Activated CD8-positive, alpha-beta memory T cell treated with anti-CD3 and anti-CD28 coated beads for 24 hours (primary cell): ENCODE data around the gene ACSBG1.

Experiments used
- DNase-seq: peaks from one replicate; pipeline ENCODE4 v3.0.0-alpha.2; 2020

ACSBG1 gene

DNA sequence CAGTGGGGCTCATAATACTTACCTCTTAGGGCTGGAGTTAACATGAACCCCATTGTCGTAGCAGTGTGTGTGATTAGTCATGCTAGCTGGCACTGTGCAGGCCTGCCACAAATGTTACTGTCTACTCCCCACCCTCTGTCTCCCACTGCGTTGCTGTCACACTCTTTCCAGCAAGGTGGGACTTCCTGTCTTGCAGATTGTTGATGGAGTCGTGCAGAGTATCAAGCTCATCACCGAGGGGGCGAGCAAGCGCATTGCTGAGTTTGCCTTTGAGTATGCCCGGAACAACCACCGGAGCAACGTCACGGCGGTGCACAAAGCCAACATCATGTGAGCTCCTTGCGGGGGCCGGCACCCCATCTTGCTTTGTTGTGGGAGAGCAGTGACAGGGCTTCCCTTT lies 72.3 kb downstream of the ACSBG1 start:
- peak; percentile 62 for DNase-seq

DNA sequence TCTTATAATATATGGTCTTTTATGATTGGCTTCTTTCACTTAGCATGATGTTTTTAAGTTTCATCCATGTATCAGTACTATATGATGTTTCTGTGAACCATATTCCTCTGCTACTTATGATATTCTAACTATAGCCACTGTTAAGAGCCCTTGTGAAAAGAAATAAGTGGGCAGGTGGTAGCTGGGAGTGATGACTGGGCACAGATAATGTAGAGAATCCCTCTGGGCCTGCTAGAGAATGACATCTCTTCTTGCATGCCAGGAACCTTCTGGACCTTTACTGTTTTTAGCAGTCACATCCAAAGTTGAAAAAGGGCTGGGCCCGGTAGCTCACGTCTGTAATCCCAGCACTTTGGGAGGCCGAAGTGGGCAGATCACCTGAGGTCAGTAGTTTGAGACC lies 75.0 kb downstream of the ACSBG1 start:
- peak; percentile 9 for DNase-seq

DNA sequence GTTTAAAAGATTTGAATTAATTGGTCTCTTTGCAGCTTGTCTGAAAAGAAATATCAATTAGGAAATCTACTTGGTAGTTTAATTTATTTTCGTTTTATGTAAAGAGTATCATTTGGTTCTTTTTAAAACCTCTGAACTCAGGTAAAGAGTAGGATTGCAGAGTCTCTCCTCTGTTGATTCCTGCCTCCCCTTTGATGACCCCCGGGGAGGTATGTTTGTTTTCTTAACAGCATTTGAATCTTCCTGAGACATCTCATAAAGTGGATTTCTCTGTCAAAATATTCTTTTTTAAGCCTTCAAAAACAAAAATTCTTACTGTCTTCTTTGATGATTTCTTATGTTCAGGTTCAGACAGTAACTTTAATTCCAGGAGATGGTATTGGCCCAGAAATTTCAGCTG lies 77.2 kb downstream of the ACSBG1 start:
- DNase-seq, result no peak

DNA sequence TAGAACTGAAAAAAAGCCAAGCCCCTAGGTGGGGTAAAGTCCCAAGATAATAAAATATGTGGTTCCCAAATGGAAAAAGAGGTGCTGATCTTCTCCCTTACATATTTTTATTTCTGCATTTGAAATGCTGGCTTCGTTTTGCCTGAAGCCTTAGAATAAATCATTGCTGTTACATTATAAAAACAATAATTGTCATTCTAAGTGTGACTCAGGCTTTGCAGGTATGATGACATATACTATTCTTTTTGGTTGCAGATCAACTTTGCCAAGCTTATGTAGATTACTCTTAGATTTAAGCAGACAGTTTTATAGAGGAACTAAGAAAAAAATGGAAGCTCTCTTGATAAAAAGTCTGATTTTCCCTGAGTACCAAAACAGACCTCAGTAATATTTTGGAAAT lies 77.7 kb downstream of the ACSBG1 start:
- no peak for DNase-seq

DNA sequence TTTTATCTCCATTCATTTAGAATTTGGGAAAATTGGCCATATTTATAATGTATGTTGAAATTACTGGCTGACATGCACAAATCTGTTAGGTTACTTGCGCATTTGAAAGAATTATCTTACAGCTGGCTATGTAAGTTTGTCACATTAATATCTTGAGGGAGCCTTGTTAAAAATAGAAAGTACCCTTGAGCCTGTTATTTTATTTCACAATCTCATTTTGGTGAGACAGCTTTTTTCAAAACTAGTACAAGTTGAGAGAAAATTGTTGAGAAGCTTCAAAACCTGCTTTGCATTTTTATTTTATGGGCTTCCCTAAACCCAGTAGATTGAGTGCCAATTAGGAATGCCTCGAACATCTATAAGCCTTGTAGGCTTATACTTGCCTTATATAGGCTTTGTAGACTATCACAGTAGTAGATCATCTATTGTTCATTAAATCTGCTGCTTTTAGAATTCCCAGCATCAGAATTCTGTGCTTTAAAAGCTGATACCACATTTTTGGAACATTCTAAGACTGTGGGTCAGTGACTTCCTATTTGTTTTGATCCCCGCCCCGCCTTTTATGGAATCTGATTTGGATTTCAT lies 78.9 kb downstream of the ACSBG1 start:
- no peak for DNase-seq

DNA sequence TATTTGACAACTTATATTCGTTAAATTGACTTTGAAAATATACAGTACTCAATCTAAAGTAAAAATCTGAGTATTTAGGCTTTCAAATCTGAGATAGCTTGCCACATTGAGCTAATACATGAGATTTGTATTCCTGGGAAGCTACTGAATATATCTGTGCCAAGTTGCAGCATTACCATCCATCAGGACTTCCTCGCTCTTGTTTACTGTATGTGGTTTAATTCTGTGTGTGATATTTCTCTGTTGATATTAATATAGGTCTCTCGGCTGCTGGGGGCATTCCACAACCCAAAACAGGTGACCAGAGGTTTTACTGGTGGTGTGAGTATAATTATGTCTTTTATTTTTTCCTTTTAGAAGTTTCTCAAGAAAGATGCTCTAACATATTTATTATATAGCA lies 79.4 kb downstream of the ACSBG1 start:
- DNase-seq, result no peak

DNA sequence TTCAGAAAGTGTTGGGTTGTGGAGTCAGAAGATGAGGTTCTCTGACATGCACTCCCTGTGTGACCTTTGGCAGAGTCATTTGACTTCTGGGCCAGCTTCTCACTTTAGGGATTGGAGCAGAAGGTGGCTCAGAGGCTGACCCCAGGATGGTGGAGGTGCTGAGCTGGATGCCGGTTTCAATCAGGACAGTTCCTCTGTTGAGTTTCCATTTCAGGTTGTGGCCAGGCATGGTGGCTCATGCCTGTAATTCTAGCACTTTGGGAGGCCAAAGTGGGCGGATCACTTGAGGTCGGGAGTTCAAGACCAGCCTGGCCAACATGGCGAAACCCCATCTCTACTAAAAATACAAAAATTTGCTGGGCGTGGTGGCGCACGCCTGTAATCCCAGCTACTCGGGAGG lies 83.3 kb downstream of the ACSBG1 start:
- peak; percentile 33 for DNase-seq

DNA sequence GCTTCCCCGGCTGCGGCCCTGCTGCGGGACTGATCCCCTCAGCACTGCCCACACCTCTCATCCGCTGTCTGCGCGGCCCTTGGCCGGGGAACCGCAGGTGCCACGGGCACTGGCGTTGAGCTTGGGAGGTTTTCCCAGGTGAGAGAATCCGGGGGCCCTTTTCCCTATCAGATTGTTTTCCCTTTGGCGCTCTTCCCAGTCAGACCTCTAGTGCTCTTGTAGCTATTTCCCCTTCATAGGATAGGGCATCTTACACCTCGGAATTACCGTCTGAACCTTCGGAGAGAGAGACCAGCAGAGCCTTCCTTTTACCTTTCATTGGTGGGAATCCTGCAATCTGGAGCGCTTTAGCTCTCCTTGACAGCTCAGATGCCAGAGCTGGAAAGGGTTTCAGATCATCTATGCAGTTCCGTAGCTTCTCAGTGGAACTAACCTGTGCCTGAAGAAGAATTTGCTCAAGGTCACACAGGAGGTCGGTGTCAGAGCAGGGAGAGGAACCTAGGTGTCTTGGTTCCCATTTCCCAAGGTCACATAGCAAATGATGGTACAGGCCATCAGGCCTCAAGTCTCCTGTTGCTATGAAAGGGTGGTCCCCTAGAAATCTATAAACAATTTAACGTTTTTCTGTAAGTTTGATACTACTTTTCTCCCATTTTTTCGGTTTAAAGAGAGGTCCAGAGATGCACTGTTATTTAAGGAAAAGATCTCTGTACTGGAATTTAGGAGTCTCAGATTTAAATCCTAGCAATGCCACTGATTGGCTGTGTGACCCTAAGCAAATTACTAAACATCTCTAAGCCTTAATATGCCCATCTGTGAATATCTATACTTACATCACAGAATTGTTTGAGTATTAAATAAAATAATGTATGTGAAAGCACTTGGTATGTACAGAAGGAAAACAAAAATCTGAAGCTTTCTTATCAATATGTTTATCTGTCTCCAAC lies 84.3 kb downstream of the ACSBG1 start:
- peak; percentile 59 for DNase-seq

DNA sequence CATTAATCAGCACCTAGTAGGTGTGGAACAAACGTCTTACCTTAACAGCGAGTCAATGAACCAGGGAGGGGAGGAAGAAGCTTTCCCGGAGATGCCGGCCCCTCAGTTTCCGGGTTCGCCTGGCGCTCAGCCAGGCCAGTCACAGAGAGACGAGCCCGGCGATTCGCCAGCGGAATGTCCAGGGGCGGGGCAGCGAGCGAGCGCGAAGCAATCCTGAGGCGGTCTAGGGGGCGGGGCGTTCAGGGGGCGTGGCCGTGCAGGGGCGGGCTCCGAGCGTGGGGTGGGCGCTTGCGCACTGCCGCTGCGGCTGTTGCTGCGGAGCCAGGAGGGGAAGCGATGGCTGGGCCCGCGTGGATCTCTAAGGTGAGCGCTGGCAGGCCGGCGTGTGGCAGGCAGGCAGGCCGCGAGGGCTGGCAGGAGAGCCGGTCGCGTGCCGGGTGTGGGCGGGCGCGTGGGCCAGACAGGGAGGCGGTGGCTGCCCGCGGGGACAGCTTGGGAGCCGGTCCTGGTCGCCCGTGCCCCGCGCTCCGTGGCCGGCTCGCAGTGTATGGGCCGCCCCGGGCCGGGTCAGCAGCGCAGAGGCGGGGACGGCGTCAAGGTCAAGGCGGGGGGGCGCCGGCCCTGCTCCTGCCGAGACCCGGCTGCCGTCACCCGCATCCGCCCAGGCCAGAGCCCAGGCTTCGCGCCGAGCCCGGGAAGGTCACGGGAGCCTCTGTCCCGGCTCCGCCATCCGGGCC lies 85.1 kb downstream of the ACSBG1 start, which contains the start of gene IDH3A:
Gene IDH3A, plus strand, starts transcription at position 295 of the 737 bp plus-strand sequence. Its CDS starts 42 bp downstream, at position 337.
- peak; percentile 100 for DNase-seq

DNA sequence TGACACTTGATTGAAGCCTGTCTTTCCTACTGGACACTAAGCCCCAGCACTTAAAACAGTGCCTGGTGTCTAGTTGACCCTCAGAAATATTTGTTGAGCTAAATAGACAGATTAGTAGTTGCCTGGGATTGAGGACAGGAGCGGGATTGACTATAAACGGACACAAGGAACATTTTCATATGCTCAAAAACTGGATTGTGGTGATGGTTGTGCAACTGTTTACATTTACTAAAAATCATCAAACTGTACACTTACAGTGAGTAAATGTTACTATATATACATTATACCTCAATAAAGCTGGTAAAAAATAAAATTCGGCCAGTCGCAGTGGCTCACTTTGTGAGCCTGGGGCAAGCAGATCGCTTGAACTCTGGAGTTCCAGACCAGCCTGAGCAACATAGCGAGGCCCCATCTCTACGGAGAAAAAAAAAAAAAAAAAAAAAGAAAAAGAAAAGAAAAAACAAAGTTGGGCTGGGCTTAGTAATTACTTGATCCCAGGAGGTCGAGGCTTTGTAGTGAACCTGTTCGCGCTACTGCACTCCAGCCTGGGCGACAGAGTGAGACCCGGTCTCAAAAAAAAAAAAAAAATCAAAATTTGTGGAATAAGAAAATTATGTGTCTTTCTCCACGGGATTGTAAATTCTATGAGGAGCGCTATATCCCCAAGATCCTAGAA lies 85.8 kb downstream of the ACSBG1 start:
- no peak for DNase-seq

DNA sequence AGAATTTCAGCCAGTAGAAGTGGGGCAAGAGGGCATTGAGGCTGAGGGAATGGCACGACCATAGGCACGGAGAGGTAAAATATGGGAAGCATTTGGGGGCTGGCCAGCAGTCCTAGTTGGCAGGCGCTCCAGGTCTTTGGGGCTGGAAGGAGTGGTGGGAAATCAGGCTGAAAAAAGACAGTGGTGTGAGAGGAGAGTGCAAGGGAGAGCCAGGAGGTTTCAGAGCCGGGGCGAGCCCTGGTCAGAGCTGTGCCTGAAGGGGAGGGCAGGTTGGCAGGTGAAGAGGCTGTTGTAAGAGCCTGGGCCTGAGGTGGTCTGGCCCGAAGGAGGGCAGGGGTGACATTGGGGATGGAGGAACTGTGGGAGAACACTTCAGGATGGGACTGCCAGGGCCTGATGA lies 86.8 kb downstream of the ACSBG1 start:
- DNase-seq, result no peak

DNA sequence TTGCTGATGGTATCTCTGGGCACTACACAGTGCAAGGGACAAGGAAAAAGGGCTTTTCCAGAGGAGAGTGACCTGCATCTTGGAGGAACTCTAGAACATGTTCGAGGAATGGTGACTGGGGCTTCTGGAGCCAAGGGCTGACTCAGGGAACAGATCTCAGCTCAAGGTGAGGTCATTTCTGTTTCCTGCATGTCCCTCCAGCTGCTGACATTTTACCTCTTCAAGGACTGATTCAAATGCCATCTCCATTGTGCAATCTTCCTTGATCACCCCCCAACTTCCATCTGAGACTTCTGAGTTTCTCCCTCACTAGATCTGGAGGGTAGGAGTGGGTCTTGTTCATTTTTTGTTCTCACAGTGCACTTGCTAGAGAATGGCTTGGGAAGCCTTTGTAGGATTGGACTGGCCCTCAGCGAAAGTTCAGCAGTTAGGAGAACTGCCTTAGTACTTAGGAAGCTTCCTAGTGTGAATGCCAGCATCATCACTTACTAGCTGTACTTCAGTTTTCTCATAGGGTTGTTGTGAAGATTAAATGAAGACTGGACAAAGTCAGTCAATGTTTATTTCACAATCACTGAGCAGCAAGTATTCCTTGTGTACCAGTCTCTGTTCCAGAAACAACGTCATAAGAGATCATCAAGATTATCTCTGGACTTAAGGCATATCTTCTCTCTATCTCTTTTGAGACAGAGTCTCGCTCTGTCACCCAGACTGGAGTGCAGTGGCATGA lies 87.8 kb downstream of the ACSBG1 start:
- peak; percentile 33 for DNase-seq

DNA sequence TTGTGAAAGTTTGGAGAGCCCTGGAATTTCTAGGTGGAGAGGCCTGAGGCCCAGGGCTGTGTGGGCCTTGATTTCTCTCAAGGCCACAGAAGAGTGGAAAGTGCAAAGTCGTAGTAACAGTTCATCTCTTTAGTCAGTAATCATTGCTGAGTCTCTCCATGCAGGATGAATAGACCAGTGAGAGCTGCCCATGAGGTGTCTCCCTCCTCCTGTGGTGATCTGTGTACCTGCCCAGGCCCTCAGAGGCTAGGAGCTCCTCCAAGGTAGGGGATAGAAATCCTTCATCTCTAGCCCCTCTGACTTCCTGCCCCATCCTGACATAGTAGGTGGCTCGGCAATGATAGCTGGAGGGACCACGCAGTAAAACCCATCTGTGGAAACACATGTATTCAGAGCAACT lies 92.0 kb downstream of the ACSBG1 start:
- peak; percentile 21 for DNase-seq

DNA sequence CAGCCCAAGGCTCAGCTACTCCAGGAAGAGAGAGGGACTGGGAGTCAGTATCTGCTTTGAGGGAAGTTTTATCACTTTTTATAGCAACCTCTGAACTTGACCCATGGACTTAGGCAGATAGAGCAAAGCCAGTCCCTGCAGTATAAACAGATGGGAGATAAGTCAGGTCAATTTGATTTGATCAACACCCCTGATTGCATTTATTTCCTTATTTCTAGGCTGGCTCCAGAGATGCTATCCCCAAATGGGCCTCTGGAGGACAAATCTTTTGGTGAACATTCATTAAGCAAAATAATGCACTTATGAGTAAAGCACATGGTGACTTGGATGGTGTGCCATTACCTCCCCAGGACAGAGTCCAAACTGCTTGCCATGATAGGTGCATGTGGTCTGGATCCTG lies 94.1 kb downstream of the ACSBG1 start:
- DNase-seq, result peak; percentile 13

DNA sequence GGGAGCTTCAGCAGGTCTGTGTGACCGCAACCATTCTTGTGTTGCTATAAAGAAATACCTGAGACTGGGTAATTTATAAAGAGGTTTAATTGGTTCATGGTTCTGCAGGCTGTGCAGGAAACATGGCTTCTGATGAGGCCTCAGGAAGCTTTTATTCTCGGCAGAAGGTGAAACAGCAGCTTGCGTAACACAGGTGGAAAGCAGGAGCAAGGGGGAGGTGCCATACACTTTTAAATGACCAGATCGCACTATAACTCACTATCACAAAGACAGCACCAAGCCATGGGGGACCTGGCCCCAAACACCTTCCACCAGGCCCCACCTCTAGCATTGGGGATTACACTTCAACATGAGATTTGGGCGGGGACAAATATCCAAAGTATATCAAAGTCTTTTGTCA lies 94.8 kb downstream of the ACSBG1 start:
- no peak for DNase-seq

DNA sequence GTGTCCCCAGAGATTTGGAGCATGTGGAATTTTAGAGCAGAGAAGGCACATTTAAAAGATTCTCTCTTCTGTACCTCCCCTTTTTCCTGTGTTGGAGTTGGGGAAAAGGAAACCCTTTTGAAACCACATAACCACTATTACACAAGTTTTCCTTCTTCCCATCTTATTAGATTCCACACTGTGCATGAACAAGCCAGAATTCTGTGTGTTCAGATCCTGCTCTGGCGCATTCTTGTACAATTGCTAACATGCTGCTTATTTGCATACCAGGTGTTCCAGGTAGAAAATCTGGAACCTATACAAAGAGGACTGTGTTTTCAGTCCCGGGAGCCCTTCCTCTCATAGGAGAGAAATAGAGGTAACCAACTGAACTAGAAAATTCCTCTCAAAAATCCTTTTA lies 100.6 kb downstream of the ACSBG1 start:
- no peak for DNase-seq

DNA sequence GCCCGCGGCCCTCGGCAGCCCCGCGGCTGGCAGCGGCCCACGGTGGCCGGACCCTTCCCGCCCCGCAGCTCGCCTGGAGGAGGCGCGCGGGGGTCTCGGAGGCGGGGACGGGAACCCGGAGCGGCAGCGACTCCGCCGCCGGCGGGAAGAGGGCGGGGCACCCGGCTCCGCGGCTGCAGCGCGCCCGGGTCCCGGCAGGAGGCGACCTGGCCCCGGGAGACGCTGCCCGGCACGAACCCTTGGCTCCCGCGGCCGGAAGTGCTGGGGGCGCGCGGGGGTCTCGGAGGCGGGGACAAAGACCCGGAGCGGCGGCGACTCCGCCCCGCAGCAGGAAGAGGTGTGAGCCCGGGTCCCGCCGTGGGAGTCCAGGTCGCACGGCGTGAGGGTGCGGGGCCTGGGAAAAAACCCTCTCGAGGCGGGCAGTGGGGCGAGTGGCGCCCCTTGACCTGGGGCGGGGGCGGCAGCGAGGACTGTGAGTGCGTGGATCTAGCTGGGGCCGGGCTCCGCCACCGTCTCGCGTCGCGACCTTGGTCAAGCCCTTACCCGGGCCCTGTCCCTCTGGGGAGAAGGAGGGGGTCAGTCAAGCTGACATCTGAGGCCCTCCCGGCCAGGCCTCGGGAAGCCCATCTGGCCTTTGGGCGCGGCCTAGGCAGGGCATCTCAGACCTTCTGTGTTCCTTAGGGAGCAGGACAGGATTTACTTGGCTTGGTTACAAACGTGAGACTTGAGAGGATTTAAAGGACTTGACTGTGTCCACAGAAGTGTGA lies 102.9 kb downstream of the ACSBG1 start, which contains the start of gene CIB2:
Gene CIB2, minus strand, starts transcription at position 151 of the 767 bp plus-strand sequence. CDS start 230 bp downstream, outside the sequence.
- peak; percentile 90 for DNase-seq

DNA sequence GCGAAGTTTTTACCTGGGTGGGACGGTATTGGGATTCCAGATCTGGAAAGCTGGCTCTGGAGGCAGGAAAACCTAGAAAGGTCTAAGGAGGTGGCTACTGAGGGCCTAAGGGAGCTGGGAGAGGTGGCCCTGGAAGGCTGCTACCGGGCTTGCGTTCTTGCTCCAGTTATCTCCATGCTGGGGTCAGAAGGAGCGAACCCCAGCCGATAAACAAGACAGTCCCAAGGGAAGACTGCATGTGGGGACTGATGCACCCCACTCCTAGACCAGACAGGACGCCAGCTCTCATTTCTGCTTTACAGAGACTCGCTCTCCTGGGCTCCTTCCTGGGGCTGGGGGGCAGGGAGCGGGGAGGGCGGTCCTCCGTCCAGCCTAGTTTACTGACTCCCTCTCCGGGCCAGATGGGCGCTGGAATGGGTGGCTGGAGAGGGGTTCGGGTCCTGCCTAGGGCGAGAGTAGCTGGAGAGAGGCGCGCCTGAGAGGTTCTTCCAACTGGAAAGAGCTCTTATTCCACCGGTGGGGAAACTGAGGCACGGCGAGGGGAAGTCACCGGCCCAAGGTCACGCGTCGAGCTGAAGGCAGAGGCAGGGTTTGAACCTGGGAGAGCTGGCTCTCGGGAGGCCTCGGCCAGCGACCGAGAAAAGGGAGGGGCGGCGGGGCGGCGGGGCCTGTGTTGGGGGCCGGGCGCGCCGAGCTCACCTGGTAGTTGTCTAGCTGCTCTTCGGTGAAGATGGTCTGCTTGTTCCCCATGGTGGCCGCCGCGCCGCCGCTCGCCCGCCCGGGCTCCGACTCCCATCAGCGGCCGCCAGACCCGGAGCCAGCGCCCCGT lies 103.7 kb downstream of the ACSBG1 start:
- DNase-seq, result no peak

DNA sequence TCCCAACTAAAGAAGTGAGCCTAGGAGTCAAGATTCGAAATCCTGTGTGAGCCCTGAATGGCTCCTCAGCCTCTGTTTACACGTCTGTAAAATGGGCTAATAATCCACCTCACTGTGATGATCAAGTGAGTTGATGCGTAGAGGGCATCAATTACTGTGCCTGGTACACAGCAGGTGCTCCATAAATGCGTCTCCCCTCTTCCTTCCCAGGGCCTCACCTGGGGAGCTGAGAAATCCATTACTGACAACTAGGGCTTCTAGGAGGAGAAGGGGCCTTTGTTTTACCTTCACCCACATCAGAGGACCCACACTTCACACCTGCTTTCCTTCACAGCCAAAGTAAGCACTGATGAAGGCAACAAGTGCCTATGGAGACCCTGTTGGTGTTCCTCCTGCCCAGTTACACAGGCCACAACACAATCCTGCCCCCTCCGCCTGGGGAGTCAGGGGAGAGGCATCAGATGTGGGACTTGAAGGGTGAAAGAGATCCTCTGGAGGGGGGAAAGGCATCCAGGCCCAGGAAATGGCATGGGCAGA lies 104.5 kb downstream of the ACSBG1 start:
- no peak for DNase-seq
